OCI-LY7 (cell line): ENCODE measurements around the gene BCL11A. TPM values are rescaled to one million over a fixed set of nuclear protein-coding genes. Genes with fewer than 3 reads are reported as not detected.

ENCODE experiments used
- BruUV-seq: library from RNA; stranded (reverse); fragments of 400-500 nt; replicated peaks from 2 replicates; lab custom pipeline; 2021; lab: Mats Ljungman, UMichigan
- CTCF ChIA-PET: fragments of 300-600 bp; sonication (Branson Sonifier 250); formaldehyde crosslinking; loops from one replicate; lab custom pipeline; 2022; ENCODE audit warnings: antibody characterized with exemption; ENCODE audit not compliant: unreplicated experiment; lab: Charles Lee
- POLR2A ChIA-PET: fragments of 300-600 bp; sonication (Branson Sonifier 250); formaldehyde crosslinking; loops from one replicate; lab custom pipeline; 2022; ENCODE audit warnings: antibody characterized with exemption; lab: Charles Lee
- DNase-seq: peaks from one replicate; pipeline ENCODE4 v3.0.0-alpha.2; 2015; ENCODE audit warnings: low spot score
- H2AFZ ChIP-seq: fragments of 200-600 bp; sonication (generic), shearing (Covaris generic); 2 replicates; pipeline ENCODE4 v1.6.1; 2014; ENCODE audit warnings: mild to moderate bottlenecking, antibody characterized with exemption, low read length, moderate library complexity
- H3K27ac ChIP-seq: fragments of 200-600 bp; sonication (generic); 2 replicates; pipeline ENCODE4 v1.5.1; 2014; ENCODE audit warnings: mixed run types, low read depth, mild to moderate bottlenecking, moderate library complexity, low read length, inconsistent platforms; ENCODE audit not compliant: poor library complexity, severe bottlenecking
- H3K36me3 ChIP-seq: fragments of 200-600 bp; sonication (generic); 2 replicates; pipeline ENCODE4 v1.6.1; 2014; ENCODE audit warnings: mild to moderate bottlenecking, antibody characterized with exemption, low read length, moderate library complexity, mixed read lengths; ENCODE audit not compliant: insufficient read depth
- H3K4me1 ChIP-seq: fragments of 200-600 bp; sonication (generic); 2 replicates; pipeline ENCODE4 v1.5.1; 2014; ENCODE audit warnings: mild to moderate bottlenecking, low read length; ENCODE audit not compliant: insufficient read depth, poor library complexity, severe bottlenecking
- H3K4me2 ChIP-seq: fragments of 200-600 bp; sonication (generic); 2 replicates; pipeline ENCODE4 v1.6.1; 2014; ENCODE audit warnings: mild to moderate bottlenecking, low read length
- H3K4me3 ChIP-seq: fragments of 200-600 bp; sonication (generic); 2 replicates; pipeline ENCODE4 v1.5.1; 2014; ENCODE audit warnings: mild to moderate bottlenecking, low read depth, low read length; ENCODE audit not compliant: poor library complexity, severe bottlenecking
- H3K79me2 ChIP-seq: fragments of 200-600 bp; sonication (generic); 2 replicates; pipeline ENCODE4 v1.6.1; 2016; ENCODE audit warnings: low read depth, mild to moderate bottlenecking, low read length, moderate library complexity, mixed read lengths; ENCODE audit not compliant: insufficient read depth
- H3K9me2 ChIP-seq: fragments of 200-600 bp; sonication (generic); 2 replicates; pipeline ENCODE4 v1.6.1; 2016; ENCODE audit warnings: mild to moderate bottlenecking, low read length, mixed read lengths; ENCODE audit not compliant: insufficient read depth
- H3K9me3 ChIP-seq: fragments of 200-600 bp; sonication (generic); 2 replicates; pipeline ENCODE4 v1.6.1; 2014; ENCODE audit warnings: mild to moderate bottlenecking, mixed run types, low read length, mixed read lengths
- H4K20me1 ChIP-seq: fragments of 200-600 bp; sonication (generic); 2 replicates; pipeline ENCODE4 v1.6.1; 2014; ENCODE audit warnings: mild to moderate bottlenecking, antibody characterized with exemption, low read length, moderate library complexity, mixed read lengths; ENCODE audit not compliant: insufficient read depth
- EZH2phosphoT487 ChIP-seq: fragments of 200-600 bp; sonication (generic); IDR thresholded peaks from 2 replicates; pipeline ENCODE4 v1.6.1; 2018; ENCODE audit warnings: low read depth, borderline replicate concordance, mild to moderate bottlenecking, mixed run types, antibody characterized with exemption, low read length, moderate library complexity, mixed read lengths
- intact Hi-C: fragments of 100-400 bp; cut with micrococcal nuclease; formaldehyde crosslinking; loops from one replicate; pipeline ENCODE4 v1.10.0; 2022; ENCODE audit not compliant: unreplicated experiment
- total RNA-seq, 2 experiments: library from RNA; depleted of rRNA in 1 of 2; stranded (reverse); fragments of >200 nt in 1 of 2; shearing (Covaris generic) in 1 of 2; gene quantifications; 2 replicates each; pipeline ENCODE4 v1.2.3, GENCODE V29; 2014 to 2022
- TF ChIP-seq, protein P1 (sequence below): fragments of 200-600 bp; sonication (generic); conservative IDR thresholded peaks from 2 replicates; pipeline ENCODE4 v1.5.1; 2014; ENCODE audit warnings: mild to moderate bottlenecking, antibody characterized with exemption, low read length, moderate library complexity, mixed read lengths

Gene BCL11A
- total RNA-seq, 2 experiments from 2014 or later = 64.3 to 167 TPM

DNA sequence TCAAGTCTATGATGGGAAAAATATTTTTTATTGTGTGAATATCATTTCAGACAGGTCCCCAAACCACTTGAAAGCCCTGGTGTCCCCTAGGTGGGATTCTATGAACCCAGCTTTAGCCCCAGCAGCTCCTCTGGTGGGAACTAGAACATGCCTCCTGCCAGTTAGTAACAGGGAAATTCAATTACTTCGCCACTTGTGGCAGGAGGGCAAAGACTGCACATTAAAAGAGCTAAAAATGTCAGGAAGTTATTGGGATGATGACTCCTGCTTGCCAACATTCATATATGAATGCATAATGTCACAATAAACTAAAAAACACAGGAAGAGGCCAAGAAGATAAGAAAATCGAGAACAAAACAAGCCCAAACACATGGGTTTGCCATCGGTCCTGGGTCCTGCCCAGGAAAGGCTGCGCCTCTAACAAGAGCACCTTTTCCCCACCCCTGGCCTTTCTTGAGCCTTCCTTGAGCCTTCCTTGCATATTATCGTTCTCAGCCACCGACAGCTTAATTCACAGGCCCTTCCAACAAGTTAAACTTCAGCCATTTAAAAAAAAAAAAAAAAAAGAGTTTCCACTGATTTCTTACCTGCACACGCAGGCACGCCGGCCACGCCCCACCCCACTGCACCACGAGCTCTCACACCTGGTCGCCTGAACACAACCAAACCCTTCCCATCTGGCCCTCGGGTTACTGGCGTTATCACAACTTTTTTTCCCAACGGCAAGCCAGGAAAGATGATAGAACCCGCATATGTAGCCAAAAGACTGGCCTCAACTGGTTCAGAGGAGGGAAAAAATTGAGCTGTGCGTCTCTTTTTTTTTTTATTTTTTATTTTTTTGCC is 23.4 kb downstream of the BCL11A start:
- ChIA-PET POLR2A (interaction anchor here (0.6 to 1.2 kb wide), 9 partner anchors 9 to 1057 kb away, joined by 3 to 6 read pairs (median 3); no protein-coding TSS in a partner anchor), CTCF (no interaction called here)
- TF ChIP-seq, protein P1, sequence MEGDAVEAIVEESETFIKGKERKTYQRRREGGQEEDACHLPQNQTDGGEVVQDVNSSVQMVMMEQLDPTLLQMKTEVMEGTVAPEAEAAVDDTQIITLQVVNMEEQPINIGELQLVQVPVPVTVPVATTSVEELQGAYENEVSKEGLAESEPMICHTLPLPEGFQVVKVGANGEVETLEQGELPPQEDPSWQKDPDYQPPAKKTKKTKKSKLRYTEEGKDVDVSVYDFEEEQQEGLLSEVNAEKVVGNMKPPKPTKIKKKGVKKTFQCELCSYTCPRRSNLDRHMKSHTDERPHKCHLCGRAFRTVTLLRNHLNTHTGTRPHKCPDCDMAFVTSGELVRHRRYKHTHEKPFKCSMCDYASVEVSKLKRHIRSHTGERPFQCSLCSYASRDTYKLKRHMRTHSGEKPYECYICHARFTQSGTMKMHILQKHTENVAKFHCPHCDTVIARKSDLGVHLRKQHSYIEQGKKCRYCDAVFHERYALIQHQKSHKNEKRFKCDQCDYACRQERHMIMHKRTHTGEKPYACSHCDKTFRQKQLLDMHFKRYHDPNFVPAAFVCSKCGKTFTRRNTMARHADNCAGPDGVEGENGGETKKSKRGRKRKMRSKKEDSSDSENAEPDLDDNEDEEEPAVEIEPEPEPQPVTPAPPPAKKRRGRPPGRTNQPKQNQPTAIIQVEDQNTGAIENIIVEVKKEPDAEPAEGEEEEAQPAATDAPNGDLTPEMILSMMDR = no peak
- TF ChIP-seq EZH2phosphoT487 = no peak
- Histone ChIP-seq H2AFZ (no peak overlapping the region), H3K4me2 (peak overlapping the region; percentile 50; the same call in 1 of the 2 replicates), H3K4me1 (peaks cover 67% of the 10 kb centered on the region), H3K79me2 (peaks cover 100% of the 10 kb centered on the region), H3K4me3 (no peak overlapping the region), H4K20me1 (peaks cover 47% of the 10 kb centered on the region), H3K9me2 (no peaks in the 10 kb centered on the region), H3K36me3 (peaks cover 86% of the 10 kb centered on the region), H3K9me3 (no peaks in the 10 kb centered on the region), H3K27ac (peak overlapping the region; percentile 7)
- intact Hi-C loops = loop anchor here (5.0 kb wide), 1 partner anchor 93 kb away; no protein-coding TSS in a partner anchor
- BruUV-seq = no TSS peak
- DNase-seq = no peak

DNA sequence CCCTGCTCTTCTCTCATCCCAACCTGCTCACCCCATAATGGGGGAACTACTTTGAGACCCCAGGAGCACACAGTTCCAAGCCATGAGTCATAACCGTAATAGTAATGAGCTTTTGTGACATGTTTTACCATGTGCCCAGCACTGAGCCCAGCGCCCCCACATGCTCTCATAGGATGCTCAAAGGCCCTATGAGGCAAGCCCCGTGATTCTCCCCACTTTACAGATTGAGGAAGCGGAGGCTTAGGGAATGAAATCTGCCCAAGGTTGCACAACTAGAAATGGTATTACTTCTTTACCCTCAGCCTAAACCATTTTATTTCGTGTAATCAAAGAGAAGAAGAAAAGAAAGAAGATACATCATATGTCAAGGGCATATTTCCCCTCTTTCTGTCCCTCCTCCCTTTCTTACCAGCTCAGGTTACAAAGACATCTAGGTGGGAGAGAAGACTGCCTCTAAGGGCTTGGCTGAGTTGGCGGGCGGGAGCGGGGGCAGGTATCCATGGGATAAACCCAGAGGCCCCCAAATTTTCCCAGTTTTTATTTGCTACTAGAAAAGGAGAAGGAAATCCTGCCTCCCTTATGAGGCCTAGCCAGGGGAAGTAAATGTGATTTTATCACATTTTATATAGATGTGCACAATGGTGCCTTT is 24.2 kb downstream of the BCL11A start:
- peaks cover 59% of the 10 kb centered on the region for H3K4me1 ChIP-seq
- TF ChIP-seq EZH2phosphoT487 = no peak
- TF ChIP-seq, protein P1 = no peak
- no peak overlapping the region for H2AFZ ChIP-seq
- intact Hi-C loops = no loop called here
- H3K9me2 ChIP-seq = no peaks in the 10 kb centered on the region
- DNase-seq = no peak
- no peaks in the 10 kb centered on the region for H3K9me3 ChIP-seq
- H3K79me2 ChIP-seq = peaks cover 100% of the 10 kb centered on the region
- no peak overlapping the region for H3K4me3 ChIP-seq
- ChIA-PET CTCF (no interaction called here), POLR2A (interaction anchor here (0.5 to 1.5 kb wide), 7 partner anchors 9 to 24 kb away, joined by 3 to 6 read pairs (median 3); partner anchors contain the start of gene BCL11A)
- no TSS peak for BruUV-seq
- H3K27ac ChIP-seq = no peak overlapping the region
- H4K20me1 ChIP-seq = peaks cover 41% of the 10 kb centered on the region
- H3K36me3 ChIP-seq = peaks cover 86% of the 10 kb centered on the region
- no peak overlapping the region for H3K4me2 ChIP-seq
